NCI-H510A treated with DMSO at 0.1 percent for 48 hours (cell line): ENCODE measurements around the gene CPSF3.

Experiments
- DNase-seq: peaks from one replicate; lab custom pipeline; 2025; lab: John Stamatoyannopoulos, UW

Gene CPSF3

GRCh38 chr2:9518163-9518562 lies 94.7 kb downstream of the CPSF3 start:
- no peak for DNase-seq

GRCh38 chr2:9518780-9519179 lies 95.3 kb downstream of the CPSF3 start:
- no peak for DNase-seq

- no peak for DNase-seq
These were observed 95.8 kb downstream of the CPSF3 start for GRCh38 chr2:9519250-9519649.
